A673 (cell line): Measurements from ENCODE around the gene TEX14. TPM values are rescaled to one million over a fixed set of nuclear protein-coding genes. Genes with fewer than 3 reads are reported as not detected.

Experiments
- BruUV-seq: library from RNA; stranded (reverse); fragments of 400-500 nt; replicated peaks from 2 replicates; lab custom pipeline; 2021; lab: Mats Ljungman, UMichigan
- CTCF ChIA-PET: fragments of 300-600 bp; sonication (Branson Sonifier 250); formaldehyde crosslinking; loops from one replicate; lab custom pipeline; 2022; ENCODE audit warnings: antibody characterized with exemption; lab: Charles Lee
- POLR2A ChIA-PET: fragments of 300-600 bp; sonication (Branson Sonifier 250); formaldehyde crosslinking; loops from one replicate; lab custom pipeline; 2022; ENCODE audit warnings: antibody characterized with exemption; ENCODE audit not compliant: low non-redundant PET; lab: Charles Lee
- DNase-seq: peaks from one replicate; pipeline ENCODE4 v3.0.0-alpha.2; 2015; ENCODE audit warnings: low spot score
- H3K27ac ChIP-seq: fragments of 200-600 bp; sonication (generic); 2 replicates; pipeline ENCODE4 v1.5.1; 2016; ENCODE audit warnings: mixed run types, low read depth, mild to moderate bottlenecking, mixed read lengths, antibody characterized with exemption, low read length; ENCODE audit not compliant: poor library complexity, severe bottlenecking
- H3K27me3 ChIP-seq: fragments of 200-600 bp; sonication (generic); replicated peaks from 2 replicates; pipeline ENCODE4 v1.6.1; 2017; ENCODE audit warnings: mixed run types, low read depth, mild to moderate bottlenecking, mixed read lengths, antibody characterized with exemption, low read length; ENCODE audit not compliant: insufficient read depth, poor library complexity
- H3K36me3 ChIP-seq: fragments of 200-600 bp; sonication (generic); 2 replicates; pipeline ENCODE4 v1.6.1; 2016; ENCODE audit warnings: mixed run types, mild to moderate bottlenecking, mixed read lengths, antibody characterized with exemption, low read length; ENCODE audit not compliant: insufficient read depth, poor library complexity, severe bottlenecking
- H3K4me1 ChIP-seq: fragments of 200-600 bp; sonication (generic); 2 replicates; pipeline ENCODE4 v1.6.1; 2017; ENCODE audit warnings: mixed run types, mild to moderate bottlenecking, mixed read lengths, antibody characterized with exemption, low read length; ENCODE audit not compliant: insufficient read depth, poor library complexity, severe bottlenecking
- H3K4me3 ChIP-seq: fragments of 200-600 bp; sonication (generic); 2 replicates; pipeline ENCODE4 v1.5.1; 2016; ENCODE audit warnings: low read depth, mixed run types, mild to moderate bottlenecking, mixed read lengths, low read length; ENCODE audit not compliant: poor library complexity, severe bottlenecking
- H3K9me3 ChIP-seq: fragments of 200-600 bp; sonication (generic); 2 replicates; pipeline ENCODE4 v1.6.1; 2016; ENCODE audit warnings: mixed run types, low read depth, mild to moderate bottlenecking, mixed read lengths, antibody characterized with exemption, low read length; ENCODE audit not compliant: poor library complexity, severe bottlenecking
- CTCF ChIP-seq: fragments of 300-800, 200-600 bp; sonication (generic); conservative IDR thresholded peaks from 2 replicates; pipeline ENCODE4 v1.5.1; 2017; ENCODE audit warnings: low read depth, mild to moderate bottlenecking, antibody characterized with exemption, low read length, moderate library complexity, mixed read lengths
- EZH2 ChIP-seq: fragments of 200-600 bp; sonication (generic); IDR thresholded peaks from 2 replicates; pipeline ENCODE4 v1.6.1; 2017; ENCODE audit warnings: borderline replicate concordance, low read depth, mild to moderate bottlenecking, mixed read lengths, antibody characterized with exemption, low read length; ENCODE audit not compliant: poor library complexity, severe bottlenecking
- intact Hi-C: fragments of 100-400 bp; cut with micrococcal nuclease; formaldehyde crosslinking; loops from one replicate; pipeline ENCODE4 v1.10.0; 2022; ENCODE audit not compliant: unreplicated experiment
- total RNA-seq: library from RNA; stranded (reverse); gene quantifications from 2 replicates; pipeline ENCODE4 v1.2.3, GENCODE V29; 2021

TEX14 gene
- total RNA-seq, 1 experiment from 2014 or later, result 0.26 TPM

DNA sequence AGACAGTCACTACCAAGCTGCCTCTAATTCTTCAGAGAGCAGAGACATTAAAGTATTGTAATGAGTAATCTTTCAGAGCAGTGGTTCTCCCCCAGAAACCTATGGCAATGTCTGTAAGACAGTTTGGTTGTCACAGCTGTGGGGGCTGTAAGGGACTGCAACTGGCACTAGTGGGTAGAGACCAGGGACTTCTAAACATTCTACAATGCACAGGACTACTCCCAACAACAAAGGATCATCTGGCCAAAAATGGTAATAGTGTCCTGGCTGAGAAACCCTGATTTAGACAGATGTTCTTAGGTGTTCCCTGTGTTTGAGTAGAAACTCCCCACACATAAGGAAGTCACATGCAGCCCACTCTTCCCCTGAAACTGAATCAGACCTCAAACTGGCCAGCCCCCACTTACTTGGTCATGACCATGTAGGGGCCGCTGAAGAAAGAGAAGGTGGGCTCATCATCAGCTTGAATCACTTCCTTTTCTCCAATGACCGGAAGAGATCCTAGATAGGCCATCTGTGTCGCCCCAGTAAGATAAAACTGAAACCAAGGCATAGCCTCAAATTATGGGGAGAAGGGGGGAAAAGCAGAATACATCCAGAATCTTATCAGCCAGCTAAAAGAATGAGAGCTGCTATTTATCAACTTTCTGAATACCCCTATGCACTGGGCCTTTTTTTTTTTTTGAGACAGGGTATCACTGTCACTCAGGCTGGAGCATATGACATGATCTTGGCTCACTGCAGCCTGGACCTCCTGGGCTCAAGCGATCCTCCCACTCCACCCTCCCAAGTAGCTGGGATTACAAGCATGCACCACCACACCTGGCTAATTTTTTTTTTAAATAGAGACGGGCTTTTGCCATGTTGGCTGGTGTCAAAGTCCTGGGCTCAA lies 75.8 kb downstream of the TEX14 start:
- TF ChIP-seq EZH2 (no peak), CTCF (no peak)
- intact Hi-C loops, result no loop called here
- Histone ChIP-seq H3K4me3 (no peak overlapping the region), H3K36me3 (no peaks in the 10 kb centered on the region), H3K27ac (no peak overlapping the region), H3K4me1 (no peaks in the 10 kb centered on the region), H3K27me3 (no peaks in the 10 kb centered on the region), H3K9me3 (no peaks in the 10 kb centered on the region)
- CTCF ChIA-PET, result no interaction called here
- no TSS peak for BruUV-seq
- DNase-seq, result no peak
- POLR2A ChIA-PET, result no interaction called here

GRCh38 chr17:58614859-58615459 lies 76.9 kb downstream of the TEX14 start:
- H3K4me1 ChIP-seq, result no peaks in the 10 kb centered on the region
- CTCF ChIA-PET, result no interaction called here
- intact Hi-C loops, result no loop called here
- no peaks in the 10 kb centered on the region for H3K9me3 ChIP-seq
- H3K36me3 ChIP-seq, result no peaks in the 10 kb centered on the region
- H3K4me3 ChIP-seq, result no peak overlapping the region
- no TSS peak for BruUV-seq
- H3K27ac ChIP-seq, result no peak overlapping the region
- no peaks in the 10 kb centered on the region for H3K27me3 ChIP-seq
- TF ChIP-seq EZH2, result no peak
- TF ChIP-seq CTCF, result no peak
- POLR2A ChIA-PET, result no interaction called here
- DNase-seq, result no peak

DNA sequence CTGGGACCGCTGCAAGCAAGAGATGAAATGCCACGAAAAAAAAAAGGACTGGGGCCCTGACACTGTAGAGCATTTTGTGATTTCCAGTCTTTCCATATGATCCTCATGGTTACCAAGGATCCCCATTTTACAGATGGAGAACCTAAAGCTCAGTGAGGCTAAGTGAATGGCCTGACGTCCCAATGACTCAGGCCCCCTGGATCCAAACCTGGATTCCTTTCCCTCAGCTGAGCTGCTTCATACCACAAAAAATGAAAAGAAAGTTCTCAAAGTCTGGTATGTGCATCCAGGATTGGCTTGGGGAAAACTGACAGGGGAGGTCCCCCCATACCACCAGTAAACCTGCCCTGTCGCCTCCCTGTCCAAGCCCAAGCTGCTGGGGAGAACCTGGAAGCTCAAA lies 80.5 kb downstream of the TEX14 start:
- no peaks in the 10 kb centered on the region for H3K4me1 ChIP-seq
- BruUV-seq, result no TSS peak
- intact Hi-C loops, result no loop called here
- H3K27me3 ChIP-seq, result no peaks in the 10 kb centered on the region
- no peaks in the 10 kb centered on the region for H3K36me3 ChIP-seq
- no peak for TF ChIP-seq EZH2
- TF ChIP-seq CTCF, result no peak
- no peak overlapping the region for H3K4me3 ChIP-seq
- ChIA-PET CTCF (interaction anchor here (0.7 kb wide), 1 partner anchor 611 kb away, joined by 5 read pairs; no protein-coding TSS in a partner anchor), POLR2A (no interaction called here)
- no peak overlapping the region for H3K27ac ChIP-seq
- no peak for DNase-seq
- no peaks in the 10 kb centered on the region for H3K9me3 ChIP-seq
